Sigmoid colon (tissue), 7 donors: ENCODE results near the gene TARS2. TPM values are rescaled to one million over a fixed set of nuclear protein-coding genes. Genes with fewer than 3 reads are reported as not detected.
A peak's percentile ranks its signal among the peaks of the same experiment; 100 is the strongest.

Experiments
- DNase-seq: peaks from one replicate; pipeline ENCODE4 v3.0.0-alpha.2; 2019
- H3K27ac ChIP-seq, 4 donors: fragments of 200-600 bp; sonication (generic); one replicate each; pipeline ENCODE4 v1.5.1; 2016 to 2019; ENCODE audit warnings: mild to moderate bottlenecking in 1 of 4
- H3K27me3 ChIP-seq, 3 donors: fragments of 200-600 bp; sonication (generic); one replicate each; pipeline ENCODE4 v1.5.1; 2019; ENCODE audit warnings: mild to moderate bottlenecking in 1 of 3
- H3K36me3 ChIP-seq, 4 donors: fragments of 200-600 bp; sonication (generic); one replicate each; pipeline ENCODE4 v1.5.1; 2016 to 2019
- H3K4me1 ChIP-seq, 4 donors: fragments of 200-600 bp; sonication (generic); one replicate each; pipeline ENCODE4 v1.5.1; 2017 to 2019
- H3K4me3 ChIP-seq, 4 donors: fragments of 200-600 bp; sonication (generic); one replicate each; pipeline ENCODE4 v1.5.1; 2017 to 2019; ENCODE audit warnings: mild to moderate bottlenecking in 2 of 4, moderate library complexity in 1 of 4
- H3K9me3 ChIP-seq, 4 donors: fragments of 200-600 bp in 3 of 4; sonication (generic) in 3 of 4; one replicate each; pipeline versions ENCODE4 v1.5.1 to v1.6.1; 2013 to 2019
- CTCF ChIP-seq, 4 experiments: fragments of 450-650 bp in 3 of 4; fragments of 200-600 bp in 1 of 4; IDR thresholded peaks; one replicate each; pipeline ENCODE4 v1.5.1; 2016 to 2019; ENCODE audit warnings: antibody characterized with exemption in 4 of 4, mild to moderate bottlenecking in 3 of 4, moderate library complexity in 2 of 4
- EP300 ChIP-seq, 4 donors: sonication (generic); formaldehyde crosslinking; IDR thresholded peaks; one replicate each; pipeline ENCODE4 v1.6.1; 2017; ENCODE audit warnings: antibody characterized with exemption in 4 of 4
- POLR2A ChIP-seq, 2 donors: fragments of 450-650 bp; IDR thresholded peaks; one replicate each; pipeline ENCODE4 v1.6.1; 2016; ENCODE audit warnings: antibody characterized with exemption in 2 of 2, mild to moderate bottlenecking in 2 of 2, moderate library complexity in 2 of 2
- POLR2AphosphoS5 ChIP-seq, 4 donors: sonication (generic); formaldehyde crosslinking; IDR thresholded peaks; one replicate each; pipeline ENCODE4 v1.6.1; 2017; ENCODE audit warnings: antibody characterized with exemption in 4 of 4
- WGBS, 2 donors: extraction: QIAGEN DNeasy Blood & Tissue Kit; methylation state at CpG; one replicate each; pipeline ENCODE4 v1.1.7; 2013; 5-methylcytosine and 5-hydroxymethylcytosine counted together
- intact Hi-C: fragments of 100-400 bp; cut with DNase I; formaldehyde crosslinking; loops from one replicate; pipeline ENCODE4 v1.15.1; 2023
- polyA plus RNA-seq, 3 donors: library from polyadenylated mRNA; stranded (reverse); fragments of 200-250 nt; gene quantifications; one replicate each; pipeline ENCODE4 v1.2.3, GENCODE V29; 2013
- total RNA-seq, 4 donors: library from RNA; depleted of rRNA; stranded (reverse); fragments of >200 nt; gene quantifications; one replicate each; pipeline ENCODE4 v1.1.0, GENCODE V29; 2016
- donor health status: healthy with polysubstance abuse.
- donor health status: Bipolar disorder and iron deficiency.
- donor health status: healthy.

The TARS2 gene
- total and polyA plus RNA-seq, 7 donors: 4.6 to 16.9 (median 9.3) TPM

- Histone ChIP-seq H3K9me3 (no peaks in the 10 kb centered on the region), H3K27me3 (no peaks in the 10 kb centered on the region), H3K4me3 (no peak overlapping the region), H3K4me1 (no peaks in the 10 kb centered on the region), H3K36me3 (peaks cover 10 to 50% (median 29%) of the 10 kb centered on the region in 4 donors), H3K27ac (no peak overlapping the region)
- no peak for DNase-seq
- TF ChIP-seq POLR2A (IDR thresholded peaks at IDR 0.05) (no peak), POLR2AphosphoS5 (IDR thresholded peaks at IDR 0.05) (no peak), CTCF (IDR thresholded peaks at IDR 0.05) (no peak), EP300 (IDR thresholded peaks at IDR 0.05) (no peak)
- intact Hi-C loops: no loop called here
- 92 to 94% methylated on average over 4 of the region's 4 CpGs for WGBS, 2 donors
Observed at GRCh38 chr1:150456146-150456647, 31.0 kb upstream of the TARS2 start.

DNA sequence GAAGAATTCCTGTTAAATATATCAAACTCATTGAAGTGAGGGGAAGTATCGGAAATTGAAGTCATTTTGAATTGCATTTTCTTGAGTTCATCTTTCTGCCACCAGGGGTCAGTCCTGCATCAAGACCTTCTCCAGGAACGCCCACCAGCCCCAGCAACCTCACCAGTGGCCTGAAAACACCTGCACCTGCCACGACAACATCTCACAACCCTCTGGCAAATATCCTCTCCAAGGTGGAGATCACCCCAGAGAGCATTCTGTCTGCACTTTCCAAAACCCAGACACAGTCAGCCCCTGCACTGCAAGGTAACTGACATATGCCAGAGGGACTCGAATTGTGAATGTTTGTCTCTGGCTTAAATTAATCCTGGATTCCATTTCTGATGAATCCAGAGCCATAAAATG, 22.8 kb upstream of the TARS2 start:
- Histone ChIP-seq H3K4me1 (no peaks in the 10 kb centered on the region), H3K9me3 (no peaks in the 10 kb centered on the region), H3K4me3 (no peak overlapping the region), H3K27ac (no peak overlapping the region), H3K36me3 (peaks cover 7 to 74% (median 28%) of the 10 kb centered on the region in 4 donors), H3K27me3 (no peaks in the 10 kb centered on the region)
- TF ChIP-seq POLR2A (IDR thresholded peaks at IDR 0.05) (no peak), POLR2AphosphoS5 (IDR thresholded peaks at IDR 0.05) (no peak), EP300 (IDR thresholded peaks at IDR 0.05) (no peak), CTCF (IDR thresholded peaks at IDR 0.05) (peak; percentile 46 to 83 (median 78))
- WGBS, 2 donors: 34 to 42% methylated on average over 4 of the region's 4 CpGs
- DNase-seq: peak; percentile 78
- intact Hi-C loops: loop anchor here (2.0 kb wide), 1 partner anchor 68 kb away; no protein-coding TSS in a partner anchor

GRCh38 chr1:150466964-150467363, 20.3 kb upstream of the TARS2 start:
- no peak for DNase-seq
- H3K4me3 ChIP-seq: no peak overlapping the region
- no peaks in the 10 kb centered on the region for H3K9me3 ChIP-seq
- H3K36me3 ChIP-seq: peaks cover 14 to 74% (median 30%) of the 10 kb centered on the region in 4 donors
- TF ChIP-seq CTCF (IDR thresholded peaks at IDR 0.05): no peak
- TF ChIP-seq POLR2AphosphoS5 (IDR thresholded peaks at IDR 0.05): no peak
- intact Hi-C loops: loop anchor here (5.0 kb wide), 1 partner anchor 50 kb away; the partner anchor contains the start of gene FALEC
- H3K27ac ChIP-seq: no peak overlapping the region
- H3K27me3 ChIP-seq: no peaks in the 10 kb centered on the region
- H3K4me1 ChIP-seq: no peaks in the 10 kb centered on the region

DNA sequence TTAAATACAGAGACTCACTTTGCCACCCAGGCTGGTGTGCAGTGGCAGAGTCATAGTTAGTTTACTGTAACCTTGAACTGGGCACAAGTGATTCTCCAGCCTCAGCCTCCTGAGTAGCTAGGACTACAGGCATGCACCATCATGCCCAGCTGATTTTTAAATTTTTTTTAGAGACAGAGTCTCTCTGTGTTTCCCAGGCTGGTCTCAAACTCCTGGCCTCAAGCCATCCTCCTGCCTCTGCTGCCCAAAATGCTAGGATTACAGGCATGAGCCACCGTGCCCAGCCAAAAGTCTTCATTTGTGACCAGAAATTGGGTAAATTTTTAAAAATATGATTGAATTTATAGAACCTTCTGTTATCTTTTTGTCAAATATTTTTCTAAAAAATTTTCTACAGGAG, 17.9 kb upstream of the TARS2 start:
- intact Hi-C loops: loop anchor here (5.0 kb wide), 1 partner anchor 48 kb away; the partner anchor contains the start of gene FALEC
- WGBS, 2 donors: 90 to 91% methylated on average over 1 of the region's 1 CpG
- Histone ChIP-seq H3K4me3 (no peak overlapping the region), H3K27me3 (no peaks in the 10 kb centered on the region), H3K4me1 (no peaks in the 10 kb centered on the region), H3K27ac (peak overlapping the region in 1 of 4 donors; percentile 15), H3K9me3 (no peaks in the 10 kb centered on the region), H3K36me3 (peaks cover 19 to 78% (median 39%) of the 10 kb centered on the region in 4 donors)
- TF ChIP-seq CTCF (IDR thresholded peaks at IDR 0.05) (no peak), EP300 (IDR thresholded peaks at IDR 0.05) (no peak), POLR2AphosphoS5 (IDR thresholded peaks at IDR 0.05) (no peak), POLR2A (IDR thresholded peaks at IDR 0.05) (no peak)
- DNase-seq: no peak
